ENCODE measurements around the gene PRXL2B. TPM values are rescaled to one million over a fixed set of nuclear protein-coding genes. Genes with fewer than 3 reads are reported as not detected.

Gene PRXL2B, protein sequence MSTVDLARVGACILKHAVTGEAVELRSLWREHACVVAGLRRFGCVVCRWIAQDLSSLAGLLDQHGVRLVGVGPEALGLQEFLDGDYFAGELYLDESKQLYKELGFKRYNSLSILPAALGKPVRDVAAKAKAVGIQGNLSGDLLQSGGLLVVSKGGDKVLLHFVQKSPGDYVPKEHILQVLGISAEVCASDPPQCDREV
- total RNA-seq: 10 to 100 TPM; 33.8 to 42.3 (median 40.8) TPM

DNA sequence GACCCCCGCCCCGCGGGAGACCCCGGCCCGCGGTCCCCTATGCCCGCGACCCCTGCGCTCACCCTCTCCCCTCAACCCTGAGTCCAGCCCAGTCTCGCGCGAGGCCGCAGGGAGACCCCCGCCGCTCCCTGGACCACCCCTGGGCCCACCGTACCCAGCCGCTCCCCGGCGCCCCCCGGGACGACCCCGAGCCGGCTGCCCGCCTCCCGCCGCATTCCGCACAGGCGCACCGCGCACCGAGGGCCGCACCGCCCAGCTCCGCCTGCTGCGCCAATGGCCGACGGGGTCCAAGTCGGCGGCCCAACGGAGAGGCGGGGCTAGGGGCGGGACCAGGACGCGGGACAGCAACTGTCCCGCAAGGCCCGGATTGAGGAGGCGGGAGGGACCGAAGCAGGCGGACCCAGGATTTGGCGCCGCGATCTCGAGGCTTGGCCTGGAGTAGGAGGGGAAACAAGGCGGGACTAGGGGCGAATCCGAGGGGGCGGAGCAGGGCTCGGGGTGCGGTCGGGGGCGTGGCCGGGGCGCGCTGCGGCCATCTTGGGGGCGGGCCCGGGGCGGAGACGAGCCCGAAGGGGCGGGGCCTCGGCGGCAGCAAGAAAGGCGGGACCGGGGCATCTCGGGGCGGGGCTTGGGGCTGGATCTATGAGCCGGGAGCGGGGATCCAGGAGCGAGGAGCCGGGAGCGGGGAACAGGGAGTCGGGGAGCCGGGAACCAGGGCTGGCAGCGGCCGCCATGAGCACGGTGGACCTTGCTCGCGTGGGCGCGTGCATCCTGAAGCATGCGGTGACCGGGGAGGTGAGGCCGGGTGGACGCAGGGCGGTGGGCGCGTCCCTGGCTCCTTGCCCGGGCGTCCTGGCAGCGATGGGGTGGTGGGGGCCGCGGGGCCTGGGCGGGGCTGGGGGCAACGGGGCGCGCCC is at the start of gene PRXL2B:
PRXL2B (plus strand) TSS at position 624 of the 917 bp plus-strand sequence; CDS start at position 733, 109 bp downstream.
- H3K27me3 Mint-ChIP-seq (ENCODE audit: low read depth): no peaks in the 10 kb centered on the region
- H3K4me3 Mint-ChIP-seq: peak within 1 kb of the TSS; percentile 86
- no peaks in the 10 kb centered on the region for H3K9me3 Mint-ChIP-seq
- DNase-seq (peak; percentile 97), ATAC-seq (peak; percentile 84)
- no peaks in the 10 kb centered on the region for H3K36me3 Mint-ChIP-seq (ENCODE audit: insufficient read depth)
- peaks cover 41% of the 10 kb centered on the region for H3K4me1 Mint-ChIP-seq (ENCODE audit: low read depth)

DNA sequence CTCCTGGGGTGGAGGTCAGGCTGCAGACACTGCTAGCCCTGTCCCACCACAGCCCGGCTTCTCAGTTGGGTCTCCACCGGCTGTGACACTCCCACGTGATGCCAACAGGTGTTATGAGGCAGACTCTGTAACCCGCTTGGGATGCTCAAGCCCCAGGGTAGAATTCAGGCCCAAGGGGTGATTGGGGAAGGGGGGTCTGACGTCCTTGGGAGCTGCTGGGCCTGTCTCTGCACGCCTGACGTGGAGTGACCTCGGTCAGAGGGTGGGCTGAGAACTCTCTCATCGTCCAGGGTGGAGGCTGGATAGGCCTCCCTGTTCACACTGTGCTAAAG is 48.8 kb upstream of the PRXL2B start:
- Mint-ChIP-seq H3K36me3 (ENCODE audit: insufficient read depth) (no peaks in the 10 kb centered on the region), H3K4me3 (no peak overlapping the region), H3K27me3 (ENCODE audit: low read depth) (peaks cover 12% of the 10 kb centered on the region), H3K9me3 (no peaks in the 10 kb centered on the region), H3K4me1 (ENCODE audit: low read depth) (peaks cover 4% of the 10 kb centered on the region)
- DNase-seq: no peak
- no peak for ATAC-seq

DNA sequence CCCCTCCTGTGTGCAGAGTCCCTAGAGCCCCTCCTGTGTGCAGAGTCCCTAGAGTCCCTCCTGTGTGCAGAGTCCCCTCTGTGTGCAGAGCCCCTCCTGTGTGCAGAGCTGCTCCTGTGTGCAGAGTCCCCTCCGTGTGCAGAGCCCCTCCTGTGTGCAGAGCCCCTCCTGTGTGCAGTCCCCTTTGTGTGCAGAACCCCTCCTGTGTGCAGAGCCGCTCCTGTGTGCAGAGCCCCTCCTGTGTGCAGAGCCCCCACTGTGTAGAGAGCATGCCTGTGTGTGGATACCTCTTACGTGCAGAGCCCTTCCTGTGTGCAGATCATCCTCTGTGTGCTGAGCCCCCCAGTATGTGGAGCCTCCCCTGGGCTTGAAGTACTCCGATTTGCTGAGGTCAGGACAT is 48.2 kb upstream of the PRXL2B start:
- DNase-seq: no peak
- no peaks in the 10 kb centered on the region for H3K36me3 Mint-ChIP-seq (ENCODE audit: insufficient read depth)
- H3K27me3 Mint-ChIP-seq (ENCODE audit: low read depth): peaks cover 8% of the 10 kb centered on the region
- H3K9me3 Mint-ChIP-seq: no peaks in the 10 kb centered on the region
- no peak overlapping the region for H3K4me3 Mint-ChIP-seq
- no peak for ATAC-seq
- peaks cover 4% of the 10 kb centered on the region for H3K4me1 Mint-ChIP-seq (ENCODE audit: low read depth)

DNA sequence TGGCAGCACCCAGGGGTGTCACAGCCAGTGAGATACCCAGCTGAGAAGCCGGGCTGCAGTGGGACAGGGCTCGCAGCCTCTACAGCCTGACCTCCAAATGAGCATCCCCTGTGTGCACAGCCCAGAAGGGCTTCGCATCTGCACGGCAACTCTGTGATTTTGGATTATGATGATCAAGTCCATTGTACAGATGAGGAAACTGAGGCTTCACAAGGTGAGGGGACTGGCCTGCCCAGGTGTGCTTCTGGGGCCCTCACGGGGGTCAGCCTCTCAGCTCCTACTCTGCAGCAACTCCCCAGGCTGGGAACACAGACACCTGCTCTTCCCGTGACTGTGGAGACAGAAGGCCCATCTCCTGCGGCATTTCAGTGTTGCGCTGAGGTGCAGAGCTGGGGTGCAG is 47.7 kb upstream of the PRXL2B start:
- ATAC-seq (no peak), DNase-seq (no peak)
- Mint-ChIP-seq H3K27me3 (ENCODE audit: low read depth) (peaks cover 5% of the 10 kb centered on the region), H3K4me1 (ENCODE audit: low read depth) (peaks cover 4% of the 10 kb centered on the region), H3K9me3 (no peaks in the 10 kb centered on the region), H3K36me3 (ENCODE audit: insufficient read depth) (no peaks in the 10 kb centered on the region), H3K4me3 (no peak overlapping the region)

DNA sequence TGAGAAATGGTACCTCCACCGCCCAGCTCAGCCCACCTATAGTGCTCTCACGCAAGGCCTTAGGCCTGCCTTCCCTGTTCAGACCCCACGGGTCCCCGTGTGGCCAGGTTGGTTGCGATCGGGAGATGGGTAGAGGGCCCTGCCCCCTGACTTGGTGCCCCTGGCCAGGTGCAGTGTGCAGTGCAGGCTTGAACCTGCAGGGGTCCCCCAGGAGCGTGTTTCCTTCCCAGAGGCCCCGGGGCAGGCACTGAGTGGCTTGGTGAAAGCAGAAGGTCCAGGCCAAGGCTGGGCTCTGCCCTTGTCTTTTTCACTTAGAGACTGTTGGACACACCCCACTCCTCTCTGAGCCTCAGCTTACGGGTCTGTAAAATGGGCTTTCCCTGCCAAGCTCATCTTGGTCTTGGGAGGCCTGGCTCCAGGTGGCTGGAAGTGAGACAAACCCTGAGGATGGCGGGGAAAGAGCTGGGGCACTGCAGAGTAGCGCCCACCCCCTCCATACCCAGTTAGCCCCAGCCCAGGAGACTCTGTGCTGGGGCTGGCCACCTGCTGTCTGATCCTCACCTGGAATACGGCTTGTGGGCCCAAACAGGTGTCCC is 47.2 kb upstream of the PRXL2B start:
- peaks cover 3% of the 10 kb centered on the region for H3K27me3 Mint-ChIP-seq (ENCODE audit: low read depth)
- ATAC-seq (peak; percentile 39 to 47), DNase-seq (no peak)
- H3K4me3 Mint-ChIP-seq: no peak overlapping the region
- no peaks in the 10 kb centered on the region for H3K36me3 Mint-ChIP-seq (ENCODE audit: insufficient read depth)
- no peaks in the 10 kb centered on the region for H3K9me3 Mint-ChIP-seq
- peaks cover 8% of the 10 kb centered on the region for H3K4me1 Mint-ChIP-seq (ENCODE audit: low read depth)

DNA sequence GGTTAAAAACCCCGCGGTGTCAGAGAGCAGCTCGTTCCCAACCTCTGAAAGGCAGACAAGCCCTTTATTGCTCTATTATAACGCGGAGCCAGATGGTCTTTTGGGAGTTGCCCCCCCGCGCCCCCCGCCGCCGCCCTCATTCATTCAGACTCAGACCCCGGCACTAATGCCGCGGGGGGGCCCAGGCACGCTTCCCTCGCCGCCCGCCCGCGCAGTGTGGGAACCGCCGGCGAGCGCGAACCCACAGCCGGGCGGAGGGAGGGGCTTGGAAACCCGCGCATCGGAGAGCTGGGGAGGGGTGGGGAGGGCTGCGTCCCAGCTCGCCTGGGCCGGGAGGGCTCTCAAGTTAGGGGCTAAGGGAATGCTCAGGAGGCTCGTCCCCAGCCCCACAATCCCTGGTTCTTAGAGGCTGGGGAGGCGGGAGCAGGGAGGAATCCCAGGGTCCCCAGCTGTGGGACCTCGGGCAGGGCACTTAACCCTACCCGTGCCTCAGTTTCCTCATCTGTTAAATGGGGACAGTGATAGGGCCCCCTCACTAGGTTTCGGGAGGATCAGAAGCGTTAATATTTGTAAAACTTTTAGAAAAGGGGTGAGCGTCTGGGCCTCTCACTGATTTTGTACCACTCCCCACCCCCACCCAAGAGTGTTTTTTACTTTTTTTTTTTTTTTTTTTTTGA is 45.6 kb upstream of the PRXL2B start:
- no peak for DNase-seq
- H3K4me3 Mint-ChIP-seq: no peak overlapping the region
- H3K4me1 Mint-ChIP-seq (ENCODE audit: low read depth): peaks cover 11% of the 10 kb centered on the region
- no peaks in the 10 kb centered on the region for H3K9me3 Mint-ChIP-seq
- ATAC-seq: no peak
- no peaks in the 10 kb centered on the region for H3K36me3 Mint-ChIP-seq (ENCODE audit: insufficient read depth)
- H3K27me3 Mint-ChIP-seq (ENCODE audit: low read depth): no peaks in the 10 kb centered on the region

DNA sequence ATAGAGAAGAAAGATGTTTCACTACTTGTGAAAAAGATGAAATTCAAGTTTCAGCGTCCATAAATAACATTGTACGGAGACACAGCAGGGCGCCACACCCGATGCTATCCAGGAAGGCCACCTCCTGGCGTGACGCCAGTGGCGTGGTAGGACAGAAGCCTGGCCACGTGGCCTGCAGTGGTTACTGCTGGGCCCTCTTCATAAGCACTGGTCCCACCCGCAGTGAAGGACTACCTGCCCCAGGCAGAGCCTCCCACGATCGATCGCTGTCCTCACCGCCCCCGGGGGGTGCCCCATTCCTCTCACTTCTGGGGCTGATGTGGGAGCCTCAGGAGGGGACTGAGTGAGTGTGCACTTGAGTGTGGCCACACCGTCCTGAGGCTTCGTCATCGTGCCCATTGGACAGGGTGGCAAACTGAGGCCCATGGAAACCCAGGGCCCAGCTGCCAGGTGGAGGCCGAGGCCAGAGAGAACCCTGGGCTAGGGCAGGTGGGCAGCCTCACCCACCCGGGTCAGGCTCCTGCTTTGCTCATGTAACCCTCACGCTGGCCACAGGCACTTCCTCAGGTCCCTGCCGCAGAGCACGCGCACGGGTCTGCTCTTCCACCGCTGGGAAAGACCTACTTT is 44.8 kb upstream of the PRXL2B start:
- DNase-seq: no peak
- no peaks in the 10 kb centered on the region for H3K27me3 Mint-ChIP-seq (ENCODE audit: low read depth)
- H3K4me3 Mint-ChIP-seq: peak overlapping the region; percentile 26
- no peaks in the 10 kb centered on the region for H3K9me3 Mint-ChIP-seq
- no peaks in the 10 kb centered on the region for H3K36me3 Mint-ChIP-seq (ENCODE audit: insufficient read depth)
- ATAC-seq: no peak
- peaks cover 11% of the 10 kb centered on the region for H3K4me1 Mint-ChIP-seq (ENCODE audit: low read depth)

DNA sequence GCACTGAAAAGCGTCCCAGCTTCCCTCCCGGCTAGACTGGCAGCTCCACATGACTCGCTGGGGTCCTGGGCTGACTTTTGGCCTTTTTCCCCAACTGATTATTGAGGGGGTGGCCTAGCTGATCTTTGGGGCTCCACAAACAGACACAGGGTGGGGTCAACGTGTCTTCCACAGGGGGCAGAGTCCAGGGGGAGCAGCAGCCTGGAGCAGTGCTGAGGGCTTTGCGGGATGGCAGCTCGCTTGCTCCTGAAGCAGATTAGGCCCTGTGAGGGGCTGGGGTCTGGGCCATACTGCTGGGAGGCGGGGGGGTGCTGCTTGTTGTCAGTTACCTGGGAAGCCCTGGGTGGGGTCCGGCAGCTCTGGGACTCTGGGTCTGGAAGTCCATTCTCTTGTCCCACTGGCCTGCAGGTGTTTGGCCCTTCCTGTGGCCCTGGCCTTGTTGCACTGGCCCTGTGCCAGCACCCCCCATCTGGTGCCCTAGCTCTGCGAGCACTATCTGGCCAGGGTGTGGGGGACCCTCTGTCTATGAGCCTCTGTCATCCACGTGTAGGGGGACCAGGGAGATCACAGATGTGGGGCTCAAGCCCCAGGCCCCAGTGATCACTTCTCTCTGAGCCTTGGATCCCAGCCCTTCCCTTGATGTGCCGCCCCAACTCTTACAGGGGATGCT is 44.2 kb upstream of the PRXL2B start:
- Mint-ChIP-seq H3K27me3 (ENCODE audit: low read depth) (no peaks in the 10 kb centered on the region), H3K9me3 (no peaks in the 10 kb centered on the region), H3K4me3 (no peak overlapping the region), H3K36me3 (ENCODE audit: insufficient read depth) (no peaks in the 10 kb centered on the region), H3K4me1 (ENCODE audit: low read depth) (peaks cover 13% of the 10 kb centered on the region)
- ATAC-seq: no peak
- no peak for DNase-seq

DNA sequence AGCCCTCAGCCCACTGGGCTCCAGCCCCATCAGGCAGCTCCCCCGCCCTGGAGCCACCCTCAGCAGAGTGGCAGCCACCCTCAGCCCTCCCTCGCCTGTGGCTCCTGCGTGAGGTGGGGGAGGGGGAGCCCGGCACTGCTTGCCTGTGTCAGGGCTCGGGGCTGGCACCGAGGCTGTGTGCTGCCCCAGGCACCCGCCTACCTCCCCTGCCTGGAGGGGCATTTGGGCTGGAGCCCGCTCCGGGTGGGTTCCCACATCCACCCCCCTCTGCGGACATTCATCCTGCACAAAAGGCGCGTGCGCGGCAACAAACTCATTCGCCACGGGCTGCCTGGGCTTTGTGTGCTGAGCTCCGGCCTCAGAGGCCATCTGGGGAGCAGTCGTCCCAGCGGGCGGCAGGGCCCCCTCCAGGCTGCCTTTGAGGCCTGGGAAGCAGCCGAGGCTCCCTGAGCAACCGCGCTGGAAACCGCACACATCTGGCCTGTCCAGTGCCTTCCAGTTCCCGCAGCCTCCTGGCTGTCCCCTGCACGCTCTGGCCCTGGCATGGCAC is 43.0 kb upstream of the PRXL2B start:
- H3K36me3 Mint-ChIP-seq (ENCODE audit: insufficient read depth): no peaks in the 10 kb centered on the region
- no peaks in the 10 kb centered on the region for H3K27me3 Mint-ChIP-seq (ENCODE audit: low read depth)
- ATAC-seq (no peak), DNase-seq (peak; percentile 36)
- H3K9me3 Mint-ChIP-seq: no peaks in the 10 kb centered on the region
- H3K4me3 Mint-ChIP-seq: no peak overlapping the region
- H3K4me1 Mint-ChIP-seq (ENCODE audit: low read depth): peaks cover 23% of the 10 kb centered on the region

DNA sequence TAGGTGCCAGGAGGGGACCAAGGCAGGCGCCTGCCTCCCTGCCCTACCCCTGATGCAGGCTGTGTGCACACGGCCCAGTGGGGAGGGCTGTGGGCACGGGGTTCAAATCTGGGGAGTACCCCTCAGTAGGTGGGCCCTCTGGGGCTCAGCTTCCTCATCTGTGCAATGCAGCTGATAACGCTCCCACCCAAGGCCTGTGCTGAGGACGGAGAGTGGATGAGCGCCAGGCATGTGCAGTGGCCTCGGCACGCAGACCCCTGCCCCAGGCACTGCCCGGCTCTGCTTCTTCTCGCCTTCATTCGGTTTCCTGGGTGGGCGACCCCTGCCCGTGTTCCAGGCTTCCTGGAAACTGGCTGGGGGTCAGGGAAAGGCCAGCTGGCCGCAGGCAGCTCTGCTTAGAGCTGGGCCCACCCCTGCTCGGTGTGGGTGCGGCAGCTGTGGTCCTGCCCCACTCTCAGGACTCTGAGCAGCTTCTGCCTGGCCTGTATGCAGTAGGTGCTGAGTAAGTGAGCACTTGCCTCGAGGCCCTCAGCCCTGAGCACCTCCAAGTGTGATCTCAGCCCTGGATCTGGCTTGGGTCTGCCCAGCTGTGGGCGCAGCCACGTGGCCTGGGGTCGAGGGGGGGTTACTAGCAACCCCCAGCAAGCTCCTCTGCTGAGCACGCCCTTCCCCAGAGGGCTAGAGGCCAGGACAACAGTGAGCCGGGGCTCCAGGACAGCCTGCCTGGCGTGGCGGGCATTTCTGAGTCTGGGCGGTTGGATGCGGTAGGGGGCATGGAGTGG is 42.3 kb upstream of the PRXL2B start:
- no peak for DNase-seq
- H3K4me3 Mint-ChIP-seq: no peak overlapping the region
- no peaks in the 10 kb centered on the region for H3K9me3 Mint-ChIP-seq
- H3K4me1 Mint-ChIP-seq (ENCODE audit: low read depth): peaks cover 29% of the 10 kb centered on the region
- ATAC-seq: no peak
- no peaks in the 10 kb centered on the region for H3K36me3 Mint-ChIP-seq (ENCODE audit: insufficient read depth)
- no peaks in the 10 kb centered on the region for H3K27me3 Mint-ChIP-seq (ENCODE audit: low read depth)

DNA sequence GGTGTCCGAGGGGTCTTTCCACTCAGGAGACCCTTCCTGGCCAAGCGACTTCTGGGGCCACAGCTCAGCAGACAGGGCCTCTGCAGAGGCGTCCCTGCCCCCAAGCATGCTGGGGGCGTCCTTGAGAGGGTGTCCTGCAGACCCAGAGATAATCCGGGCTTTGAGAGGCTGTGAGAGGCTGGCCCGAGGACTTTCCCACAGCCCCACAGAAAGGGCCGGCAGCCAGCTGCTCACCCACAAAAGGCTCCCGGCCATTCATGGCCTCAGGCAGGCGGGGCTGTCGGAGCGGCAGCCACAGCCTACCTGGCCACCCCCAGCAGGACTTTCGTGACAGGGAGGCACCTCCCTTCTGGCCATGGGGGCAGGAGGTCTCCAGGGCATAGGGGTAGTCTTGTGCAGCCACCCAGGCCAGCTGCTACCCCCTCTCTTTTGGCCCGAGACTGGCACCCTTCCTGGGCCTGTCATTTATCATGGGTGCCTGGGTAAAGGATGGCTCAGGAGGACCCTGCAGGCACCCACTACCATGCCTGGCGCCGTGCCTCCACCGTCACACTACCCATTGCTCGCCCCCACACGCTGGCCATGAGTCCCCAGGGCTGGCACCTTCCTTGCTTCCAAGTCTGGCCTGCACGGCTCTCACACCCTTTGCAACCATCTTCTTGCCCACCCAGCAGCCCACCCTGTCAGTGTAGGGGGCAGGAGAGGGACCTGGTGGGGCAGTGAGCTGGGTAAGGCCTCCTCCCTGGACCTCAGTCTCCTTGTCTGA is 41.5 kb upstream of the PRXL2B start:
- H3K9me3 Mint-ChIP-seq: no peaks in the 10 kb centered on the region
- no peak overlapping the region for H3K4me3 Mint-ChIP-seq
- DNase-seq (no peak), ATAC-seq (no peak)
- H3K4me1 Mint-ChIP-seq (ENCODE audit: low read depth): peaks cover 34% of the 10 kb centered on the region
- no peaks in the 10 kb centered on the region for H3K27me3 Mint-ChIP-seq (ENCODE audit: low read depth)
- H3K36me3 Mint-ChIP-seq (ENCODE audit: insufficient read depth): no peaks in the 10 kb centered on the region

DNA sequence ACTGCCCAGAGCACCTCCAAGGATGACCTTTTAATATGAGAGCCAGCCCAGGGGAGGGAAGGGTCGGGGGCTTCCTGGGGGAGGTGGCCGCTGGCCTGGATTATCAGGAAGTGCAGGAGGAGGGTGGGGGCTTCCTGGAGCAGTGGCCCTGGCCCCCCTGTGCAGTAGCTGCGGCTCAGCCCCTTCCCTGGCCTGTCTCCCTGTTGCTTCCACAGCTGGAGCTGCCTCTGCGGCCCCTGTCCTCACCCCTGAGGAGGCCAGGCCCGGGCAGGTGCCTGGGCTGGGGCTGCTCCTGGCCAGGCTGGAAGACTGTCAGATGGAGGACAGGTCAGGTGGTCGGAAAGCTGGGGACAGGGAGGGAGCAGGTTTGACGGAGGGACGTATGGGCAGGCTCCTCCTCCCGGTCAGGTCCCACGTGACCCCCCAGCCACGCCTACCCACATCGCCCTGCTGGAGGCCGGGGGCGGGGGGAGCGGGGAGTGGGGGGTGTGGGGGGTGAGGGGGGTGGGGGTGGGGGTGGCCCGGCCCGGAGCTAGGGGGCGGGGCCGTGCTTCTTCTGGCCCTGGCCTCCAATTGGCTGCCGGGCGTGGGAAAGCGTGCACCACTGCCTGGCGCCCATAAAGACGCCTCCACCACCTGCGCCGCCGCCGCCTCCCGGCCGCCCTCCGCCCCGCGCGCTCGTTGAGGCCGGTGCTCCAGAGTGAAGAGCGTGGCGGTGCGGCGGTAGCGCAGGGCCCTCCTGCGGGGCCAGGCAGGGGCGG is 40.6 kb upstream of the PRXL2B start:
- peak; percentile 84 for DNase-seq
- Mint-ChIP-seq H3K27me3 (ENCODE audit: low read depth) (no peaks in the 10 kb centered on the region), H3K4me1 (ENCODE audit: low read depth) (peaks cover 34% of the 10 kb centered on the region), H3K9me3 (no peaks in the 10 kb centered on the region), H3K36me3 (ENCODE audit: insufficient read depth) (no peaks in the 10 kb centered on the region), H3K4me3 (peak overlapping the region; percentile 85)
- ATAC-seq: peak; percentile 47 to 49

All from activated T-cell treated with anti-CD3 and anti-CD28 coated beads, Interleukin-2, amount 50 U/mL, for 4 hours (primary cell).